DMS53 (cell line): ENCODE results near the gene PATJ.
A peak's percentile ranks its signal among the peaks of the same experiment; 100 is the strongest.
"Not testable (repeated sequence)": the region's sequence is repeated elsewhere in the genome, so short reads cannot be mapped to it uniquely, and the experiment has no call there.

Experiments used
- DNase-seq: peaks from one replicate; lab custom pipeline; 2025; lab: John Stamatoyannopoulos, UW

Gene PATJ

DNA sequence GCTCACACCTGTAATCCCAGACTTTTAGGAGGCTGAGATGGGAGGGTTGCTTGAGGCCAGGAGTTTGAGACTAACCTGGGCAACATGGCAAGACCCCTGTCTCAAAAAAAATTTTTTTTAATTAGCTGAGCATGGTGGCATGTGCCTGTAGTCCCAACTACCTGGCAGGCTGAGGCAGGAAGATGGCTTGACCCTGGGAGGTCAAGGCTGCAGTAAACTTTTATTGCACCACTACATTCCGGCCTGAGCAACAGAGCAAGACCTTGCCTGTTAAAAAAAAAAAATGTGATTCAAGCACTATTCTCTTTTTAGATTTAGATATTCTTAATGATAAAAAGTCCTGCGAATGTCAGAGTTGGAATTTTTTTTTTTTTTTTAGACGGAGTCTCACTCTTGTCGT lies 349.8 kb downstream of the PATJ start:
- no peak for DNase-seq

DNA sequence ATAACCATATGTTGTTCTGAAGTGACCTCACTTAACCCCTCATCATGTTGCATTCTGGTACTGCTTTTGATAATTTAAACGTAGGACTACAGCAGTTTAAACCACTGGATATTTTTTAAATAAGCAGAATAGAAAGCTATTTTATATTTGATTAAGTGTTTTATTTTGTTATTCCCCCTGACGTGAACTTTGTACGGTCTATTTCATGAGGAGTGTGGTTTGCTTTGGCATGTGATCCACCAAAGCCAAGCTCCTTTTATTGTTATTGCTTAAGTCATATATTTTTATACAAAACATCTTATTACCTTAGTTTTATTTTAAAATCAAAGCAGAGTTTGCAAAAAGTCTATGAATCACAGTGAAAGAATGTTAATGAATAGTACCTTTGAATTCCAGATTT lies 351.0 kb downstream of the PATJ start:
- no peak for DNase-seq

- no peak for DNase-seq
Observed at GRCh38 chr1:62097464-62097863, 355.2 kb downstream of the PATJ start.

- no peak for DNase-seq
Observed at GRCh38 chr1:62100442-62100841, 358.2 kb downstream of the PATJ start.

- DNase-seq: no peak
Observed at GRCh38 chr1:62103846-62104245, 361.6 kb downstream of the PATJ start.

DNA sequence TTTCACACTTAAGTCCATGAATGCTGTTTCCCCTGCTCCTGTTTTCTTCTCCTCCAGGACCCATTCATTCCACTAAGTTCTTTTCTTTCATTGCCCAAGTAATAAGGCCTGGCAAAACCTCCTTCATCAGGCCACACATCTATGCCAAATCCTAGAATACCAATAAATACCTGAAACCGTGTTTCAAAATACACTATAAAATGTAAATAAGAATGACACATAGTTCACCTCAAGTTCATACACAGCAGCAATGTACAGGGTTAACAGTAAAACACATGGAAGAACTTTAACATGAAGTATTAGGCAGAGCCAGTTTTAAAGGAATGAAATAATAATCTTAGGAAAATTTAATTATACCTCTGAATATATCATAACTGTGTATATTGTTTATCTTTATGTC lies 365.6 kb downstream of the PATJ start:
- no peak for DNase-seq

DNA sequence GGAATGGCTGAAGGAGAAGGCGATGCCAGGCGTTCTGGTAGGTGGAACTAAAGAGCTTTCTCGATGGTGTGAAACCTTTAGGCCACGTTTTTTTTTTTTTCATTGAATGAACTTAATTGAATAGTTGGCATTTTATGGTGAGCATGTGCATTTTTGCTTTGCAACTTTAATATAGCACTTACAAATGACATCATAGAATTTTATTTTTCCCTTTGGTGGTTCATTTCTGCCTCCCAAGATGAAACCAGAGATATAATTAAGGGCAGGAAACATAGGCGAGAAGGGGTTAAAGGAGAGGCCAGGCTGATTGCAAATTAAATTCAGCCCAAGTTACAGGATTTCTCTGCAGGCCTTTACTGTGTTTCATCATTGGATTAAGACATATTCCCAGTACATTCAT lies 366.8 kb downstream of the PATJ start:
- DNase-seq: no peak

GRCh38 chr1:62110198-62110817 lies 368.0 kb downstream of the PATJ start:
- DNase-seq: no peak

DNA sequence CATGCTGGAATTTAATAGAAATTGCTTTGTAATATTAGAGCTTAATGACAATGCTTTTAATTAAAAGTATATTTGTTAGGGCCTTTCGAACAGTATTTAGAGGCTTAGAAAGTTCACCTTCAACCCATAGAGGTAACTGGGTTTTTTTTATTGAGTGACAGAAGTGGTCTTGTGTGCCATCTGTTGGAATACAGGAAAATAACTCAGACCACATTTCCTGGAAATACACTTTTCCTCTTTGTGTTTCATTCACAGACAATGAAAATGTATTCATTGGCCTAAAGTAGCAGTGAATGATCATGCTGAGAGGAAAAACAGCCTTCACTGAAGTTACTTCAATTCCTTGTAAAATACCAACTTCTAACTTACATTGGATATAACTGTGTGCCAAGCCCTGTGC lies 368.8 kb downstream of the PATJ start:
- DNase-seq: no peak

DNA sequence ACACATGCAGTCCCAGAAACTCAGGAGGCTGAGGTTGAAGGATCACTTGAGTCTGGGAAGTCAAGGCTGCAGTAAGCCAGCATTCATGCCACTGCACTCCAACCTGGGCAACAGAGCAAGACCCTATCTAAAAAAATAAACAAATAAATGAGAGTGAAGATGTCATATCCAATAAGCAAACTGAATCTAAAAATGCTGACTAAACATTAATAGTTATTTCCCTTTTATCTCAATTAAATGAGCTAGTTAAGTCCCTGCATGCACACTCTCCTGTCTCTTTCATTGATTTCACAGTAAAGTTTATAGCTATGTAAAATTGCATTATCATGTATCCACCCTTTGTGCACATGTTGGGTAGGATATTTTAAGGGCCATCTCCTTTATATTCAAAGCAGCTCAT lies 371.2 kb downstream of the PATJ start:
- no peak for DNase-seq

GRCh38 chr1:62117018-62117750 lies 374.9 kb downstream of the PATJ start:
- no peak for DNase-seq

- no peak for DNase-seq
Observed at GRCh38 chr1:62126579-62127290, 384.5 kb downstream of the PATJ start.

DNA sequence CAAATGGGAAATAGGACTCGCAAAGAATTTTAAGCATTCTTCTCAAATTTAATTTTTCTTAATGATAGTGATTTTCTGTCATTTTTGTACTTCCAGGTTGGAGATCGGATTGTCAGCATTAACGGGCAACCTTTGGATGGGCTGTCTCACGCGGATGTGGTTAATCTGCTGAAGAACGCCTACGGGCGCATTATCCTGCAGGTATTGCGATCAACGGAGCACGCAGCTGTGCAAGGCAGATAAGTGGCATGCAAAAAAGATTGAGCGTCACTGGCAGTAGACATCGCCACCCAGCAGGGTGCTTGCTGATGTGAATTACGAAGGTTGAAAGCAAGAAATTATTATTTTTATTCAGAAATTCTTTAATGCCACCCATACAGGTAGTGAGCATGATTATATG lies 386.5 kb downstream of the PATJ start:
- no peak for DNase-seq

DNA sequence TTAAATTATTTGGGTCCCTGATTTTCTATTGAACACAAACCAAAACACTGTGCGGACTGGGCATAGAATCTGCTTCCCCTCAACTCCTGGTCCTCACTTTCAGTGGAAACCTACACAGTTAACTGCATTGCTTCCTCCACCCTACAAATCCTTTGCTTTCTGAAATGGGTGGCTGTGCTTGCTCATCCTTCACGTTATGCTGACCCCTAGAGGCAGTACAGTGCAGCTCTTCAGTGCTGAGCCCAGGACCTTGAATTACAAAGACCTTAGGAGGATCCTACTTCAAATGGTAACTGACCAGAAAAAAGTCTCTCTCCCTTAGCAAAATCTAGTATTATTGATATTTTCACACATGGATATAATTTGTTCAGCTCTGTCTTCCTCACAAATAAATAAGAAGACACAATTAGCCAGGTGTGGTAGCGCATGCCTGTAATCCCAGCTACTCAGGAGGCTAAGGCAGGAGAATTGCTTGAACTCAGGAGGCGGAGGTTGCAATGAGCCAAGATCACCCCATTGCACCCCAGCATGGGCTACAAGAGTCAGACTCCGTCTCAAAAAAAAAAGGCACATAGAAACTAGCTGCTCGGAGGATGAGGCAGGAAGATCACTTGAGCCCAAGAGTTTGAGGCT lies 388.9 kb downstream of the PATJ start:
- DNase-seq: peak; percentile 93

DNA sequence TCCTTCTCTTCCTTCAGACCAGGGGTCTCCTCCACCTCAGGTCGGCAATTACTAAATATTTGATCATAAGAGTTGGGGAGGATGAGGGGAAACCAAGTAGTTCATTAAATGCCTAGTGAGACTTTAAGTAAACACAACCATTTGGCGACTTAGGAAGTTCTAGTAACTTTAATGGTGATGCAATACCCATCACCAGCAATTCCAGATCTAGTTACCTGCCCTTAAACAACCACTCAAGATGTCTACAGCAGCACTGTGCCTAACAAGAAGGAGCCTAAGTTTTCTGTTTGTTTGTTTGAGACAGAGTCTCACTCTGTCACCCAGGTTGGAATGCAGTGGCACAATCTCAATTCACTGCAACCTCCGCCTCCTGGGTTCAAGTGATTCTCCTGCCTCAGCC lies 395.7 kb downstream of the PATJ start:
- DNase-seq: no peak

DNA sequence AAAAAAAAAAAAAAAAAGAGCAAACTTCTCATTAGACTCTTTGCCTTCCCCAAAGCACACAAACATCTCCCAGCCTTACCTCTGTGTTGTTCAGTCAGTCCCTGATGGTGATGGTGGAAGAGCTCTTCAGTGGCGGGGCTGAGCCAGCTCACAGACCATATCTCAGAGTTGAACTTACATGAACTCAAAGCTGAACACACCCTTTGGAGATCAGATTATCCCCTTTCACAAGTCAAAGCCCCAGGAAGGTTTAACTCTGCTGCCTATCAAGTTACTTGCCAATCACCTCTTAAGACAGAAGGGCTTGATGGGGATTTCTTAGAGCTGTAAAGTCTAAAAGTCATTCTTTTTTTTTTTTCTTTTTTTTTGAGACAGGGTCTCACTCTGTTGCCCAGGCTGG lies 397.1 kb downstream of the PATJ start:
- no peak for DNase-seq

DNA sequence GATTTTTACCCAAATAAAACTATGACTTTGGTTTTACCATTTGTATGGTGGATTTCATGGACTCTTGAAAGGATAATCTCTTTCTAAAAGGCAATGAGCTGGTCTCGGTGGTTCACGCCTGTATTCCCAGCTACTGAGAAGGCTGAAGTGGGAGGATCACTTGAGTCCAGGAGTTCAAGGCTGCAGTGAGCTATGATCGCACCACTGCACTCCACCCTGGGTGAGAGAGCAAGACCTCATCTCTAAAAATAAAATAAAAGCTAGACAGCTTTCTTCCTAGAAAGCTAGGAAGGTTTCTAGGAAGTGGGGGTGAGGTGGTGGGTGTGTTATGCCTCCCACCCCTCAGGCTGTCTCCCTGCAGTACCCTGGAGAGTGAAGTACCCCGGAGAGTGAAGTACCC lies 398.4 kb downstream of the PATJ start:
- no peak for DNase-seq

DNA sequence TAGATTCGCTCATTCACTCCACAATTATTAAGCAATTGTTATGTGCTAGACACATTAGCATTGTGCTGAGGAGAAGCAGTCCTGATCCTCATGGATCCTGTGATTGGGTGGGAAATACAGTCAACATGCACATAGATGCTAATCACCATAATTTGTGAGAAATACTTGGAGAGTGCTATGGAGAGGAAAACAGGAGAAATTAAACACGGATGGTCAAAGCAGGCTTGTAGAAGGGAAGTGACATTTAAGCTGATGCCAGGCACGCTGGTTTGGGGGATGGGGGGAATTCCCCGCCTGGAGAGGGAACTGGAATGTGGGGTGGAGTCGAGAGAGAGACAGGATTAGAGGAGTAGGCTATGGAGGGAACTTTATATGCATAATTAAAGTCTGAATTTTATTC lies 400.2 kb downstream of the PATJ start:
- no peak for DNase-seq

DNA sequence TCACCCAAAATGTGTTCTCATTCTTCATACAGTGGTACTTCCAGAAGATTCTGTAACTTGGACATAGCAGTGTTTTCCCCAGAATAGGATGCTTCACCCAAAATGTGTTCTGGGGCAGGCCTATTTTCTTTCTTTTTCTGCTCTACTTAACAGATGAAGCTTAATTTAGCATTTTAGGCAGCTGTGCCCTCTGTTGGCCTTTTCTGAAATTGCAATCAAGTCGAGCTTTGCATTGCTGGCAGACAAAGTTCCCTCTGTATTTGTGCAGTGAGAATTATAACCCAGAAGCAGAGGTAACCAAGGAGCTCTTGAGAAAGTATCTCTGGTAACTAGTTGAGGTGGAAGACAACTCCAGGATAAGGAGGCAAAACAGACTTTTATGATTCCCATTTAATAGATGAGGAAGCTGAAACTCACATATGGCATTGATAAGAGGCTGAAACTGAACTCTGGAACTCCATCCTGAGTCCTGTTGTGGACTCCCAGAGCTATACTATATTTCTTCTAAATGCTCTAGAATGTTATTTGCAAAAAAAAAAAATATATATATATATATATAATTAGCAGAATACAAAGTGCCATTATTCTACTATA lies 402.1 kb downstream of the PATJ start:
- peak; percentile 74 for DNase-seq

DNA sequence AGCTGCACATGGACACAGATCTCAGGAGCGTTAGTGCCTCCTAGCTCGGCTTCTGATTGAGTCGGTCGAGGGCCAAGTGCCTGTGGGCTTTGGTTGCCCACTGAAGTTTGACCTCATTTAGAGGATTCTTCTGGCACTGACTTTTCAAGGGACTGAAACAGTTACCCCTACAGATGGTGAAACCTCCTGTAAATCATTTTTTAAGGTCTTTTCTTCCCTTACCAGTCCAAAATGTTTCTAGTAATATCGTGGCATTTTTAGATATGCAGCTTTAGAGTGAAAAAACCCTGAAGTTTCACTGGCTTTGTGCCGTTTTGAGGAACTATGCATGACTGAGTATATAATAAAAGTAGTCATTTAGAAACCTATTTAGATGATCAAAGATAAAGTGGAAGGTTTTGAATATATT lies 417.7 kb downstream of the PATJ start:
- DNase-seq: no peak

DNA sequence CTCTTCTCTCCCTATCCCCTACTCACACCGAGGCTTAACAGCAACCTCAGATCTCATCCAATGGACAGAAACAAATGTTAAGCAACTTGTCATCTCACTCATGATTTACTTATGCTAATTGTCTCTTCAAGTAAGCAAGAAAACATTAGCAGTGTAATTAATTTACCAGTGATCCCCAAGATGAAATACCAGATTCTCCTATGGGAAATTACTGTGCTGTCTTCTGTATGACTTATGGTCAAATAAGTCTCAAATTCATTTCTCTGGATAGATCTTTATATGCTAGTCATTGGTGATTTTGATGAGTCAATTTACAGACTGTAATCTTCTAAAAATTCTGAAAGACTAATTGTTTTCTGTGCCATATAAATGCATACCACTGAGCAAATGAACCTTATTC lies 419.4 kb downstream of the PATJ start:
- no peak for DNase-seq

DNA sequence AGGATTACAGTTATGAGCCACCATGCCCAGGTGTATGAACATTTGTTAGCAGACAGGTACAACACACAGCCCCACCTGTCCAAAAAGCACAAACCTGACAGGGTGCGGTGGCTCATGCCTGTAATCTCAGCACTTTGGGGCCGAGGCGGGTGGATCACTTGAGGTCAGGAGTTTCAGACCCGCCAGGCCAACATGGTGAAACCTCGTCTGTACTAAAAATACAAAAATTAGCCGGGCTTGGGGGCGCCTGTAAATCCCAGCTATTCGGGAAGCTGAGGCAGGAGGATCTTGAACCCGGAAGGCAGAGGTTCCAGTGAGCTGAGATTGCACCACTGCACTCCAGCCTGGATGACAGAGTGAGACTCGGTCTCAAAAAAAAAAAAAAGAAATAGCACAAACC lies 428.1 kb downstream of the PATJ start:
- DNase-seq: not testable (repeated sequence)
